Activated naive CD4-positive, alpha-beta T cell treated with anti-CD3 and anti-CD28 coated beads, Interleukin-2, amount 50 U/mL, for 24 hours (primary cell): ENCODE results near the gene TIGD7.
"Not testable (repeated sequence)": the region's sequence is repeated elsewhere in the genome, so short reads cannot be mapped to it uniquely, and the experiment has no call there.

Experiments
- H3K27ac Mint-ChIP-seq: one replicate; pipeline ENCODE4 v1.8.0; 2021; ENCODE audit warnings: mild to moderate bottlenecking, mixed read lengths
- H3K27me3 Mint-ChIP-seq: one replicate; pipeline ENCODE4 v1.8.0; 2021; ENCODE audit warnings: mixed read lengths
- H3K36me3 Mint-ChIP-seq: one replicate; pipeline ENCODE4 v1.8.0; 2021; ENCODE audit warnings: mixed read lengths
- H3K4me1 Mint-ChIP-seq: one replicate; pipeline ENCODE4 v1.8.0; 2021; ENCODE audit warnings: mixed read lengths
- H3K4me3 Mint-ChIP-seq: one replicate; pipeline ENCODE4 v1.8.0; 2021; ENCODE audit warnings: mild to moderate bottlenecking, mixed read lengths
- H3K9me3 Mint-ChIP-seq: one replicate; pipeline ENCODE4 v1.8.0; 2021; ENCODE audit warnings: mixed read lengths

TIGD7 gene

GRCh38 chr16:3295209-3295608 is 10.0 kb downstream of the TIGD7 start:
- Mint-ChIP-seq H3K4me1 (peaks cover 4% of the 10 kb centered on the region), H3K9me3 (peaks cover 17% of the 10 kb centered on the region), H3K4me3 (no peak overlapping the region), H3K27me3 (no peaks in the 10 kb centered on the region), H3K27ac (no peak overlapping the region), H3K36me3 (peaks cover 56% of the 10 kb centered on the region)

- no peak overlapping the region for H3K4me3 Mint-ChIP-seq
- no peak overlapping the region for H3K27ac Mint-ChIP-seq
- peaks cover 9% of the 10 kb centered on the region for H3K9me3 Mint-ChIP-seq
- H3K27me3 Mint-ChIP-seq: no peaks in the 10 kb centered on the region
- peaks cover 60% of the 10 kb centered on the region for H3K36me3 Mint-ChIP-seq
- peaks cover 4% of the 10 kb centered on the region for H3K4me1 Mint-ChIP-seq
Observed at GRCh38 chr16:3292604-3293003, 12.6 kb downstream of the TIGD7 start.

GRCh38 chr16:3289998-3290673 is 15.1 kb downstream of the TIGD7 start:
- Mint-ChIP-seq H3K27me3 (no peaks in the 10 kb centered on the region), H3K36me3 (peaks cover 70% of the 10 kb centered on the region), H3K9me3 (no peaks in the 10 kb centered on the region), H3K4me1 (peaks cover 20% of the 10 kb centered on the region), H3K27ac (no peak overlapping the region), H3K4me3 (peak overlapping the region; percentile 3)

- Mint-ChIP-seq H3K9me3 (peaks cover 4% of the 10 kb centered on the region), H3K36me3 (peaks cover 41% of the 10 kb centered on the region), H3K4me1 (peaks cover 34% of the 10 kb centered on the region), H3K4me3 (peak overlapping the region; percentile 98), H3K27me3 (no peaks in the 10 kb centered on the region), H3K27ac (no peak overlapping the region)
Observed at GRCh38 chr16:3285131-3285530, 20.1 kb downstream of the TIGD7 start.

- Mint-ChIP-seq H3K4me1 (peaks cover 34% of the 10 kb centered on the region), H3K4me3 (peak overlapping the region; percentile 98), H3K9me3 (peaks cover 4% of the 10 kb centered on the region), H3K27ac (peak overlapping the region; percentile 99), H3K27me3 (no peaks in the 10 kb centered on the region), H3K36me3 (peaks cover 30% of the 10 kb centered on the region)
Observed at GRCh38 chr16:3283543-3284447, 21.4 kb downstream of the TIGD7 start.

- H3K27ac Mint-ChIP-seq: peak within 1 kb of the TSS; percentile 99
- H3K4me1 Mint-ChIP-seq: peaks cover 34% of the 10 kb centered on the region
- H3K36me3 Mint-ChIP-seq: peaks cover 26% of the 10 kb centered on the region
- peaks cover 4% of the 10 kb centered on the region for H3K9me3 Mint-ChIP-seq
- H3K27me3 Mint-ChIP-seq: no peaks in the 10 kb centered on the region
- peak within 1 kb of the TSS; percentile 98 for H3K4me3 Mint-ChIP-seq
Observed at GRCh38 chr16:3282730-3283542, 22.3 kb downstream of the TIGD7 start, which contains the start of gene ZNF263. ZNF263 (plus strand) TSS chr16:3283491; CDS start chr16:3283819, 328 bp downstream.

GRCh38 chr16:3282103-3282729 is 23.0 kb downstream of the TIGD7 start:
- Mint-ChIP-seq H3K27me3 (no peaks in the 10 kb centered on the region), H3K27ac (peak overlapping the region; percentile 84), H3K9me3 (peaks cover 4% of the 10 kb centered on the region), H3K4me3 (peak overlapping the region; percentile 98), H3K36me3 (peaks cover 22% of the 10 kb centered on the region), H3K4me1 (peaks cover 34% of the 10 kb centered on the region)

GRCh38 chr16:3281222-3281820 is 23.9 kb downstream of the TIGD7 start:
- Mint-ChIP-seq H3K4me3 (peak overlapping the region; percentile 55), H3K27ac (no peak overlapping the region), H3K36me3 (peaks cover 15% of the 10 kb centered on the region)

GRCh38 chr16:3276679-3277078 is 28.6 kb downstream of the TIGD7 start:
- Mint-ChIP-seq H3K36me3 (no peaks in the 10 kb centered on the region), H3K27me3 (no peaks in the 10 kb centered on the region), H3K27ac (no peak overlapping the region), H3K4me1 (no peaks in the 10 kb centered on the region), H3K9me3 (no peaks in the 10 kb centered on the region), H3K4me3 (no peak overlapping the region)

More at GRCh38 chr16:3281222-3281820, 23.9 kb downstream of the TIGD7 start:
- no peaks in the 10 kb centered on the region for H3K27me3 Mint-ChIP-seq
- H3K4me1 Mint-ChIP-seq: peaks cover 30% of the 10 kb centered on the region
- peaks cover 4% of the 10 kb centered on the region for H3K9me3 Mint-ChIP-seq

GRCh38 chr16:3274947-3275346 is 30.3 kb downstream of the TIGD7 start:
- no peak overlapping the region for H3K4me3 Mint-ChIP-seq
- no peaks in the 10 kb centered on the region for H3K4me1 Mint-ChIP-seq
- H3K36me3 Mint-ChIP-seq: peaks cover under 1% of the 10 kb centered on the region
- no peaks in the 10 kb centered on the region for H3K9me3 Mint-ChIP-seq
- no peak overlapping the region for H3K27ac Mint-ChIP-seq
- no peaks in the 10 kb centered on the region for H3K27me3 Mint-ChIP-seq

GRCh38 chr16:3274490-3274889 is 30.7 kb downstream of the TIGD7 start:
- Mint-ChIP-seq H3K27ac (no peak overlapping the region), H3K4me1 (no peaks in the 10 kb centered on the region), H3K27me3 (no peaks in the 10 kb centered on the region), H3K36me3 (peaks cover 2% of the 10 kb centered on the region), H3K9me3 (no peaks in the 10 kb centered on the region), H3K4me3 (no peak overlapping the region)

GRCh38 chr16:3271281-3271680 is 33.9 kb downstream of the TIGD7 start:
- not testable (repeated sequence) for H3K4me3 Mint-ChIP-seq, H3K9me3 Mint-ChIP-seq, H3K27me3 Mint-ChIP-seq, H3K27ac Mint-ChIP-seq, H3K4me1 Mint-ChIP-seq
- peaks cover 12% of the 10 kb centered on the region for H3K36me3 Mint-ChIP-seq

GRCh38 chr16:3270718-3271117 is 34.5 kb downstream of the TIGD7 start:
- H3K36me3 Mint-ChIP-seq: peaks cover 14% of the 10 kb centered on the region
- not testable (repeated sequence) for H3K9me3 Mint-ChIP-seq, H3K4me3 Mint-ChIP-seq, H3K27me3 Mint-ChIP-seq, H3K27ac Mint-ChIP-seq, H3K4me1 Mint-ChIP-seq

GRCh38 chr16:3268294-3268693 is 36.9 kb downstream of the TIGD7 start:
- Mint-ChIP-seq H3K4me1 (peaks cover 14% of the 10 kb centered on the region), H3K36me3 (peaks cover 14% of the 10 kb centered on the region), H3K4me3 (no peak overlapping the region), H3K9me3 (peaks cover 5% of the 10 kb centered on the region), H3K27me3 (no peaks in the 10 kb centered on the region), H3K27ac (no peak overlapping the region)
